H1 (cell line): Measurements from ENCODE around the gene STAT3. TPM values are rescaled to one million over a fixed set of nuclear protein-coding genes. Genes with fewer than 3 reads are reported as not detected.

Experiments
- ATF3 ChIP-seq: IDR thresholded peaks from 2 replicates; pipeline ENCODE4 v1.6.1; 2011; ENCODE audit warnings: low read depth, mild to moderate bottlenecking, low read length; ENCODE audit not compliant: insufficient read depth
- CBX8 ChIP-seq: fragments of 300-800, 300-1000 bp; sonication (generic); IDR thresholded peaks from 2 replicates; pipeline ENCODE4 v1.7.1; 2016; ENCODE audit warnings: low read depth, low read length, borderline replicate concordance
- CHD1 ChIP-seq: IDR thresholded peaks from 2 replicates; pipeline ENCODE4 v1.6.1; 2012; ENCODE audit warnings: low read depth, low read length, improper control_type of control experiment
- CREB1 ChIP-seq: IDR thresholded peaks from 2 replicates; pipeline ENCODE4 v1.6.1; 2012; ENCODE audit warnings: inconsistent platforms
- CTBP2 ChIP-seq: IDR thresholded peaks from 2 replicates; pipeline ENCODE4 v1.7.0; 2011; ENCODE audit warnings: borderline replicate concordance, mild to moderate bottlenecking, moderate library complexity, mixed read lengths, low read length; ENCODE audit not compliant: insufficient read depth, insufficient read length
- CTCF ChIP-seq, 3 experiments: IDR thresholded peaks; 1 replicate in 2 of 3; 2 replicates in 1 of 3; pipeline versions ENCODE4 v1.5.1 to v1.6.1; 2011; ENCODE audit warnings: low read length in 3 of 3, mild to moderate bottlenecking in 3 of 3, inconsistent platforms in 2 of 3, low read depth in 1 of 3, moderate library complexity in 1 of 3; ENCODE audit not compliant: insufficient read depth in 1 of 3; ENCODE audit errors: control extremely low read depth in 1 of 3
- E2F6 ChIP-seq: IDR thresholded peaks from 2 replicates; pipeline ENCODE4 v1.6.1; 2012; ENCODE audit warnings: inconsistent platforms
- EGR1 ChIP-seq: IDR thresholded peaks from 2 replicates; pipeline ENCODE4 v1.6.1; 2011; ENCODE audit warnings: low read depth, low read length, borderline replicate concordance
- GABPA ChIP-seq: IDR thresholded peaks from 2 replicates; pipeline ENCODE4 v1.6.1; 2011; ENCODE audit warnings: mild to moderate bottlenecking, low read length, moderate library complexity, borderline replicate concordance; ENCODE audit not compliant: insufficient read depth
- JUND ChIP-seq: IDR thresholded peaks from 2 replicates; pipeline ENCODE4 v1.6.1; 2011; ENCODE audit warnings: mild to moderate bottlenecking, improper control_type of control experiment, low read length
- MAFK ChIP-seq: IDR thresholded peaks from 2 replicates; pipeline ENCODE4 v1.6.1; 2012; ENCODE audit warnings: low read depth, mild to moderate bottlenecking, improper control_type of control experiment, low read length
- MAX ChIP-seq: IDR thresholded peaks from 2 replicates; pipeline ENCODE4 v1.6.1; 2012; ENCODE audit warnings: inconsistent platforms
- POLR2A ChIP-seq, 2 experiments: IDR thresholded peaks; 1 replicate in 1 of 2; 2 replicates in 1 of 2; pipeline ENCODE4 v1.6.1; 2011; ENCODE audit warnings: low read depth in 2 of 2, low read length in 2 of 2, mild to moderate bottlenecking in 2 of 2; ENCODE audit errors: control extremely low read depth in 1 of 2
- POLR2AphosphoS5 ChIP-seq: IDR thresholded peaks from 2 replicates; pipeline ENCODE4 v1.6.1; 2011; ENCODE audit warnings: low read depth, low read length
- POU5F1 ChIP-seq: IDR thresholded peaks from 2 replicates; pipeline ENCODE4 v1.6.1; 2011; ENCODE audit warnings: low read depth, mild to moderate bottlenecking, low read length, moderate library complexity
- RFX5 ChIP-seq: IDR thresholded peaks from 2 replicates; pipeline ENCODE4 v1.6.1; 2011; ENCODE audit warnings: low read depth, low read length, improper control_type of control experiment, borderline replicate concordance
- SRF ChIP-seq: IDR thresholded peaks from 2 replicates; pipeline ENCODE4 v1.6.1; 2011; ENCODE audit warnings: mild to moderate bottlenecking, low read depth, low read length, moderate library complexity
- TAF1 ChIP-seq: IDR thresholded peaks from 2 replicates; pipeline ENCODE4 v1.6.1; 2011; ENCODE audit warnings: mild to moderate bottlenecking, low read depth, low read length
- TAF7 ChIP-seq: optimal IDR thresholded peaks from 2 replicates; pipeline ENCODE3; 2011; ENCODE audit warnings: low read depth, mild to moderate bottlenecking, inconsistent platforms, low read length, moderate library complexity, borderline replicate concordance
- TBP ChIP-seq: IDR thresholded peaks from 2 replicates; pipeline ENCODE4 v1.6.1; 2011; ENCODE audit warnings: low read depth, low read length, improper control_type of control experiment
- polyA plus RNA-seq, 7 experiments: library from polyadenylated mRNA; depleted of rRNA in 3 of 7; stranded (reverse) in 5 of 7; unstranded in 2 of 7; fragments of >200 nt in 5 of 7; fragments of 200-250 nt in 2 of 7; gene quantifications; 1 replicate in 5 of 7; 2 replicates in 1 of 7; 4 replicates in 1 of 7; pipeline versions ENCODE4 v1.2.1 to v1.2.3, GENCODE V29; 2011 to 2013; ENCODE audit warnings: missing spikeins in 2 of 7, mixed read lengths in 2 of 7
- total RNA-seq: library from RNA; stranded (reverse); fragmentation: NEBNext Ultra II Directional; extraction: Animal tissue kit (Norgen Biotek cat#: 25700); gene quantifications from 2 replicates; pipeline ENCODE4 v1.2.1, GENCODE V29; 2021

Gene STAT3
- total and polyA plus RNA-seq, 2 of the 8 experiments (the other 6 are each of a cell fraction or from before 2014, with no cell fraction given), result 38.4 to 94.1 TPM

- 0 out of 2 replicates have a peak, but pooled peaks have one; percentile 14 for TF ChIP-seq ATF3
- TF ChIP-seq EGR1, result no peak
- TF ChIP-seq JUND, result peak; percentile 60; the same call in 1 of the 2 replicates
- 0 out of 2 replicates have a peak, but pooled peaks have one; percentile 39 for TF ChIP-seq POLR2AphosphoS5
- TF ChIP-seq MAFK, result no peak
- no peak for TF ChIP-seq GABPA
- TF ChIP-seq CHD1, result no peak
- TF ChIP-seq CBX8, result no peak
- TF ChIP-seq SRF, result no peak
- TF ChIP-seq POLR2A (IDR thresholded peaks at IDR 0.05; ENCODE audit: control extremely low read depth in 1 of 2, low read depth in 2 of 2, low read length in 2 of 2), result no peak
- TF ChIP-seq CREB1, result peak; percentile 57; the same call in 1 of the 2 replicates
- TF ChIP-seq RFX5, result no peak
- no peak for TF ChIP-seq CTBP2
- 0 out of 2 replicates have a peak, but pooled peaks have one; percentile 12 for TF ChIP-seq MAX
- TF ChIP-seq CTCF (IDR thresholded peaks at IDR 0.05; ENCODE audit: control extremely low read depth in 1 of 3, insufficient read depth in 1 of 3, low read depth in 1 of 3, low read length in 3 of 3), result peak; percentile 100
- no peak for TF ChIP-seq TAF7
- no peak for TF ChIP-seq TAF1
- TF ChIP-seq E2F6, result no peak
- no peak for TF ChIP-seq POU5F1
- TF ChIP-seq TBP, result no peak
These were observed 65.6 kb downstream of the STAT3 start (continued) for GRCh38 chr17:42322382-42323267.
